ENCODE data around the gene CRIP1. TPM values are rescaled to one million over a fixed set of nuclear protein-coding genes. Genes with fewer than 3 reads are reported as not detected.

Gene CRIP1
- total RNA-seq, 4 donors from 2014 or later, result 28.6 to 140 (median 76.2) TPM

DNA sequence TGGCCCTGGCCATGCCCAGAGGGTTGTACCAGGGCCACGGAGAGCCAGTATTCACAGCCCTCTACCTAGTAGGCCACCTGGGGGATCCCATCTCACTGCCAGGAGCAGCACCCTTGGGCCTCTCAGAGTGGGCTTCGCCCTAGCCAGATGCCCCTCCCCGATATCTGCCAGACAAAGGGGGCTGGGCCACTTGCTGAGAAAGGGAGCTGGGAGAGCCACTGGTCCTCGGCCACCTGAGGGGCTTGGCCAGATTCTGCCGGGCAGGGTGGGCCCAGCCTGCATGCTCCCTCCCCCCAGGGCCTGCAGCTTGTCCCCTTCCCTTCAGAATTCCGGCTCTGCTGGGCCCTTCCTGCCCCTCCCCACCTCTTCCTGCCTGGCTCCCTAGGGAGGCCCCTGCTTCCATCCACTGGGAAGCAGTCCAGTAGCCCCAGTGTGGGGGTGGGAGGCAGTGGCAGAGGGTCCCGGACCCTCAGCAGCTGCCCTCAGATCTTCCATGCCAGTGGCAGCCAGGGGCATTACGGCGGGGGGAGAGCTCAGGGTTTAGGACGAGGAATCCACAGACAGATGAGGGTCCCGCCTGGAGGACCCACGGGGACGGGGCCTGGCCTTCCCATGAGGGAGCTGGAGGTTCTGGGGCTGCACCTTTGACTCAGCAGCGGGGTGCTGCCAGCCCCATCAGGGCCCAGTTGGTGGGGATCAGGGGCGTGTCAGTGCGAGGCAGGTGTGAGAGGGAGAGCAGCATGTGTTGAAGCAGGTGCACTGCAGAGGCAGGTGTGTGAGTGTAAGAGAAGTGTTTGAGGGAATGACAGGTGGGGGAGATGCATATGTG is 9.6 kb upstream of the CRIP1 start:
- TF ChIP-seq POLR2AphosphoS5 (IDR thresholded peaks at IDR 0.05), result no peak
- TF ChIP-seq EP300 (IDR thresholded peaks at IDR 0.05), result no peak
- TF ChIP-seq, protein P1, sequence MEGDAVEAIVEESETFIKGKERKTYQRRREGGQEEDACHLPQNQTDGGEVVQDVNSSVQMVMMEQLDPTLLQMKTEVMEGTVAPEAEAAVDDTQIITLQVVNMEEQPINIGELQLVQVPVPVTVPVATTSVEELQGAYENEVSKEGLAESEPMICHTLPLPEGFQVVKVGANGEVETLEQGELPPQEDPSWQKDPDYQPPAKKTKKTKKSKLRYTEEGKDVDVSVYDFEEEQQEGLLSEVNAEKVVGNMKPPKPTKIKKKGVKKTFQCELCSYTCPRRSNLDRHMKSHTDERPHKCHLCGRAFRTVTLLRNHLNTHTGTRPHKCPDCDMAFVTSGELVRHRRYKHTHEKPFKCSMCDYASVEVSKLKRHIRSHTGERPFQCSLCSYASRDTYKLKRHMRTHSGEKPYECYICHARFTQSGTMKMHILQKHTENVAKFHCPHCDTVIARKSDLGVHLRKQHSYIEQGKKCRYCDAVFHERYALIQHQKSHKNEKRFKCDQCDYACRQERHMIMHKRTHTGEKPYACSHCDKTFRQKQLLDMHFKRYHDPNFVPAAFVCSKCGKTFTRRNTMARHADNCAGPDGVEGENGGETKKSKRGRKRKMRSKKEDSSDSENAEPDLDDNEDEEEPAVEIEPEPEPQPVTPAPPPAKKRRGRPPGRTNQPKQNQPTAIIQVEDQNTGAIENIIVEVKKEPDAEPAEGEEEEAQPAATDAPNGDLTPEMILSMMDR (IDR thresholded peaks at IDR 0.05), result no peak
- TF ChIP-seq POLR2A (IDR thresholded peaks at IDR 0.05), result no peak
- no peaks in the 10 kb centered on the region for H3K9me3 ChIP-seq
- H3K4me1 ChIP-seq, result peaks cover 71% of the 10 kb centered on the region
- no peaks in the 10 kb centered on the region for H3K27me3 ChIP-seq
- H3K27ac ChIP-seq, result peak overlapping the region; percentile 92
- peak in 1 of 2 donors; percentile 72 for DNase-seq (ENCODE audit: low spot score in 2 of 2)
- H3K36me3 ChIP-seq, result peaks cover 8% of the 10 kb centered on the region
- WGBS, result 58% methylated on average over 5 of the region's 16 CpGs
- peak overlapping the region; percentile 91 for H3K4me3 ChIP-seq

DNA sequence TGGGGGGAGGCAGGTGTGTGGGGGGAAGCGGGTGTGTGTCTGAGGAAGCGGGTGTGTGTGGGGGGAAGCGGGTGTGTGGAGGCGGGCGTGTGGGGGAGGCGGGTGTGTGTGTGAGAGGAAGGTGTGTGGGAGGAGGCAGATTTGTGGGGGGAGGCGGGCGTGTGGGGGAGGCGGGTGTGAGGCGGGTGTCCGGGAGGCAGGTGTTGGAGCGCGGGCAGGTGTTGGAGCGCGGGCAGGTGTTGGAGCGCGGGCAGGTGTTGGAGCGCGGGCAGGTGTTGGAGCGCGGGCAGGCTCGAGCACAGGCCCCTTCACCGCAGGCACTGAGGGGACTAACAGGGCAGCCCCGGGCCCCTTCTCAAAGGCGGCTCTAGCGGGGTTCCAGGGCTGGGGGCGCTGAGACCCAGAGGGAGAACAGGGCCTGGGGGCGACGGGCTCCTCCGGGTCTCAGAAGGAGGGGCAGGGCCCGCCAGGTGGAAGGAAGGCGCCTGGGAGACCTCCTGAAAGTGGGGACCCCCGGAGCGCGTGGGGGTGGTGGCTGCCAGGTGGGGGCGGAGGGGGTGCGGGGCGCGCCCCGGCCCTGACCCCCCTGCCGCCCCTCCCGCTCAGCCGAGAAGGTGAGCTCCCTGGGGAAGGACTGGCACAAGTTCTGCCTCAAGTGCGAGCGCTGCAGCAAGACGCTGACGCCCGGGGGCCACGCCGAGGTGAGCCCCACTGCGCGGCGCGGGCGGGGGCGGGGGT is 8.9 kb upstream of the CRIP1 start:
- H3K36me3 ChIP-seq, result peaks cover 8% of the 10 kb centered on the region
- peaks cover 71% of the 10 kb centered on the region for H3K4me1 ChIP-seq
- no peak for TF ChIP-seq EP300 (IDR thresholded peaks at IDR 0.05)
- TF ChIP-seq POLR2A (IDR thresholded peaks at IDR 0.05), result no peak
- TF ChIP-seq POLR2AphosphoS5 (IDR thresholded peaks at IDR 0.05), result no peak
- TF ChIP-seq, protein P1 (IDR thresholded peaks at IDR 0.05), result no peak
- H3K9me3 ChIP-seq, result no peaks in the 10 kb centered on the region
- DNase-seq (ENCODE audit: low spot score in 2 of 2), result peak in 1 of 2 donors; percentile 77
- H3K27ac ChIP-seq, result peak overlapping the region; percentile 5
- 33% methylated on average over 20 of the region's 56 CpGs for WGBS
- no peaks in the 10 kb centered on the region for H3K27me3 ChIP-seq
- peak overlapping the region; percentile 91 for H3K4me3 ChIP-seq

DNA sequence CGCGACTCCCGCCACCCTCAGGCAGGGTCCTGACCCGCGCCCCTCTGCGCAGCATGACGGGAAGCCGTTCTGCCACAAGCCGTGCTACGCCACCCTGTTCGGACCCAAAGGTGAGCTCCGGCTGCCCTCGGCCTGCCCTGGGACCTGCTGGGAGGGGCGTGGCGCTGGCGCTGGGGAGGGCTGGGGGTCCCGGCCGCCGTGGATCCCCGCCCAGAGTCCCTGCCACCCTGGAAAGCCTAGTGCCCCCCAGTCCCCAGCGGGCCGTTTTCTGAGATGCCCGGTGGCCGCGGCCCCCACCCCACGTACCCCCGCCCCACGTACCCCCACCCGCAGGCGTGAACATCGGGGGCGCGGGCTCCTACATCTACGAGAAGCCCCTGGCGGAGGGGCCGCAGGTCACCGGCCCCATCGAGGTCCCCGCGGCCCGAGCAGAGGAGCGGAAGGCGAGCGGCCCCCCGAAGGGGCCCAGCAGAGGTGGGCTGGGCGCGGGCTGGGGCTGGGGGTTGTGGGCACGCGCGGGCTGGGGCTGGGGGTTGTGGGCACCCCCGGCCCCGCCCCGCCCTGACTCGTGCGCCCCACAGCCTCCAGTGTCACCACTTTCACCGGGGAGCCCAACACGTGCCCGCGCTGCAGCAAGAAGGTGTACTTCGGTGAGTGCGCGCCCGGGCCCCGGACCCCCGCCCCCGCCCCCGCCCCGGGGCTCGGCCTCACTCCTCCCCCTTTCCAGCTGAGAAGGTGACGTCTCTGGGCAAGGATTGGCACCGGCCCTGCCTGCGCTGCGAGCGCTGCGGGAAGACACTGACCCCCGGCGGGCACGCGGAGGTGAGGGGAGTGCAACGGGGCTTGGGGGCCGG is 8.1 kb upstream of the CRIP1 start:
- no peaks in the 10 kb centered on the region for H3K9me3 ChIP-seq
- no peak overlapping the region for H3K4me3 ChIP-seq
- H3K36me3 ChIP-seq, result peaks cover 8% of the 10 kb centered on the region
- H3K4me1 ChIP-seq, result peaks cover 71% of the 10 kb centered on the region
- WGBS, result 76% methylated on average over 15 of the region's 81 CpGs
- H3K27ac ChIP-seq, result no peak overlapping the region
- no peaks in the 10 kb centered on the region for H3K27me3 ChIP-seq
- DNase-seq (ENCODE audit: low spot score in 2 of 2), result peak in 1 of 2 donors; percentile 77
- TF ChIP-seq POLR2A (IDR thresholded peaks at IDR 0.05) (no peak), POLR2AphosphoS5 (IDR thresholded peaks at IDR 0.05) (no peak), EP300 (IDR thresholded peaks at IDR 0.05) (no peak)
- TF ChIP-seq, protein P1 (IDR thresholded peaks at IDR 0.05), result no peak

DNA sequence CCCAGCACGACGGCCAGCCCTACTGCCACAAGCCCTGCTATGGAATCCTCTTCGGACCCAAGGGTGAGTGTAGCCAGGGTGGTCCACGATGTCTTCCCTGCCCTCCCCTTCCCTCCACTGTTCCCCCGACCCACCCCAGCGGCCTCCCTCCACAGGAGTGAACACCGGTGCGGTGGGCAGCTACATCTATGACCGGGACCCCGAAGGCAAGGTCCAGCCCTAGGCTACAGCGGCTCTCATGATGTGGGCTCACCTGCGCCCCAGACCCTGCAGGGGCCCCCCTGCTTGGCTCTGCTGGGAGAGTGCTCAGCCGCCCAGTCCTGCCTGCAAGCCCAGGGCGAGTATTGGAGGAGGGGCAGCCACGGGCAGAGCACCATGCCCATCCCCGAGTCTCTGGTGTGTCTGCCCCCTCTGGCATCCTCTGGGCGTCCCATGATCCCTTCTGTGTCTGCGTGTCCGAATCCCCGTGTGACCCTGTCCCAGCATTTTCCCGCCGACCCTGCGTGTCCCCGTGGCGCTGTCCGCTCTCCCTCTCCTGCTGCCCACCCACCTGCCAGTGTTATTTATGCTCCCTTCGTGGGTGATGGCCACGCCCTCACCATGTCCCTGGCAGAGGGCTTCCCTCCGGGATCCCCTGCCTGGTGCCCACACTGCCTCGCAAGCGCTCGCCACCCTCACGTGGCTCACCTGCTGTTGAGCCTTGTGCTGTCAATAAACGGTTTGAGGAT is 7.1 kb upstream of the CRIP1 start:
- DNase-seq (ENCODE audit: low spot score in 2 of 2), result peak in 1 of 2 donors; percentile 77
- WGBS, result 67% methylated on average over 26 of the region's 34 CpGs
- Histone ChIP-seq H3K4me1 (peaks cover 74% of the 10 kb centered on the region), H3K27ac (peak overlapping the region; percentile 90), H3K9me3 (no peaks in the 10 kb centered on the region), H3K4me3 (no peak overlapping the region), H3K27me3 (no peaks in the 10 kb centered on the region), H3K36me3 (peaks cover 8% of the 10 kb centered on the region)
- TF ChIP-seq EP300 (IDR thresholded peaks at IDR 0.05) (no peak), POLR2A (IDR thresholded peaks at IDR 0.05) (no peak), POLR2AphosphoS5 (IDR thresholded peaks at IDR 0.05) (no peak)
- TF ChIP-seq, protein P1 (IDR thresholded peaks at IDR 0.05), result no peak

Data from suprapubic skin (tissue), 4 donors.